GM23338 (cell line): Measurements from ENCODE around the gene ARHGEF9. TPM values are rescaled to one million over a fixed set of nuclear protein-coding genes. Genes with fewer than 3 reads are reported as not detected.
"Not testable (repeated sequence)": the region's sequence is repeated elsewhere in the genome, so short reads cannot be mapped to it uniquely, and the experiment has no call there.

Experiments
- ATAC-seq: fragments of 200-7000 bp; cut with Tn5 transposase; 3 replicates; pipeline ENCODE4 v1.9.1; 2020
- DNase-seq: peaks from one replicate; pipeline ENCODE4 v3.0.0-alpha.2; 2015; ENCODE audit warnings: low spot score
- H2AFZ ChIP-seq: fragments of 200-600 bp; sonication (generic); 2 replicates; pipeline ENCODE4 v1.8.0; 2016; ENCODE audit warnings: antibody characterized with exemption, mild to moderate bottlenecking, moderate library complexity
- H3F3A ChIP-seq: fragments of 200-600 bp; sonication (generic); replicated peaks from 2 replicates; pipeline ENCODE4 v1.8.0; 2017; ENCODE audit warnings: antibody characterized with exemption, mixed run types, low read depth
- H3K27ac ChIP-seq: fragments of 200-600 bp; sonication (generic); 2 replicates; pipeline ENCODE4 v1.6.1; 2016; ENCODE audit warnings: low read depth
- H3K27me3 ChIP-seq: fragments of 200-600 bp; sonication (generic); 2 replicates; pipeline ENCODE4 v1.8.0; 2016; ENCODE audit warnings: mild to moderate bottlenecking, mixed run types, moderate library complexity; ENCODE audit not compliant: insufficient read depth
- H3K36me3 ChIP-seq: fragments of 200-600 bp; sonication (generic); 2 replicates; pipeline ENCODE4 v1.8.0; 2016; ENCODE audit warnings: mild to moderate bottlenecking; ENCODE audit not compliant: insufficient read depth
- H3K4me1 ChIP-seq: fragments of 200-600 bp; sonication (generic); 2 replicates; pipeline ENCODE4 v1.8.0; 2016; ENCODE audit warnings: mild to moderate bottlenecking, moderate library complexity; ENCODE audit not compliant: insufficient read depth
- H3K4me2 ChIP-seq: fragments of 200-600 bp; sonication (generic); 2 replicates; pipeline ENCODE4 v1.7.1; 2017; ENCODE audit warnings: mixed run types
- H3K4me3 ChIP-seq: fragments of 200-600 bp; sonication (generic); 2 replicates; pipeline ENCODE4 v1.6.1; 2016; ENCODE audit warnings: mixed run types
- H3K79me2 ChIP-seq: fragments of 200-600 bp; sonication (generic); replicated peaks from 2 replicates; pipeline ENCODE4 v1.8.0; 2017; ENCODE audit warnings: mild to moderate bottlenecking; ENCODE audit not compliant: insufficient read depth
- H3K9me2 ChIP-seq: fragments of 200-600 bp; sonication (generic); 2 replicates; pipeline ENCODE4 v1.8.0; 2017; ENCODE audit not compliant: insufficient read depth
- H4K20me1 ChIP-seq: fragments of 200-600 bp; sonication (generic); replicated peaks from 2 replicates; pipeline ENCODE4 v1.8.0; 2017; ENCODE audit warnings: mild to moderate bottlenecking; ENCODE audit not compliant: insufficient read depth
- H3K27ac Mint-ChIP-seq: 2 replicates; pipeline ENCODE4 v1.8.0; 2020; ENCODE audit warnings: inconsistent platforms, mild to moderate bottlenecking, moderate library complexity, mixed read lengths
- H3K27me3 Mint-ChIP-seq: 3 replicates; pipeline ENCODE4 v1.8.0; 2022; ENCODE audit warnings: low read depth, mild to moderate bottlenecking, moderate library complexity, mixed read lengths, inconsistent platforms; ENCODE audit not compliant: insufficient read depth, poor library complexity
- H3K36me3 Mint-ChIP-seq: 3 replicates; pipeline ENCODE4 v1.8.0; 2021; ENCODE audit warnings: low read depth, mild to moderate bottlenecking, inconsistent platforms, moderate library complexity, mixed read lengths
- H3K4me1 Mint-ChIP-seq: 3 replicates; pipeline ENCODE4 v1.8.0; 2020; ENCODE audit warnings: mild to moderate bottlenecking, inconsistent platforms, mixed read lengths
- H3K4me3 Mint-ChIP-seq: 3 replicates; pipeline ENCODE4 v1.8.0; 2021; ENCODE audit warnings: moderate library complexity, mild to moderate bottlenecking, inconsistent platforms, mixed read lengths
- H3K9me3 Mint-ChIP-seq: 3 replicates; pipeline ENCODE4 v1.8.0; 2020; ENCODE audit warnings: moderate library complexity, mild to moderate bottlenecking, inconsistent platforms, mixed read lengths
- CREB1 ChIP-seq: fragments of 250-450 bp; sonication (Bioruptor Pico); IDR thresholded peaks from 2 replicates; pipeline ENCODE4 v1.5.0; 2020; ENCODE audit warnings: low read depth, mild to moderate bottlenecking, moderate library complexity
- CTCF ChIP-seq, 2 experiments: fragments of 200-600 bp in 1 of 2; sonication (generic) in 1 of 2; conservative IDR thresholded peaks; 2 replicates each; pipeline versions ENCODE4 v1.5.1 to v1.6.1; 2016 to 2017; ENCODE audit warnings: antibody characterized with exemption in 2 of 2, low read depth in 2 of 2, mild to moderate bottlenecking in 2 of 2, moderate library complexity in 1 of 2
- ETS1 ChIP-seq: IDR thresholded peaks from 2 replicates; pipeline ENCODE4 v1.6.1; 2016; ENCODE audit warnings: antibody characterized with exemption
- EZH2phosphoT487 ChIP-seq: fragments of 200-600 bp; sonication (generic); IDR thresholded peaks from one replicate; pipeline ENCODE4 v1.8.1; 2018; ENCODE audit warnings: antibody characterized with exemption; ENCODE audit not compliant: unreplicated experiment
- JUNB ChIP-seq: IDR thresholded peaks from one replicate; pipeline ENCODE4 v1.6.1; 2016; ENCODE audit warnings: antibody characterized with exemption; ENCODE audit not compliant: unreplicated experiment
- NANOG ChIP-seq: IDR thresholded peaks from 2 replicates; pipeline ENCODE4 v1.6.1; 2016; ENCODE audit warnings: antibody characterized with exemption, borderline replicate concordance
- STAT1 ChIP-seq: IDR thresholded peaks from one replicate; pipeline ENCODE4 v1.6.1; 2016; ENCODE audit warnings: antibody characterized with exemption; ENCODE audit not compliant: unreplicated experiment
- ZNF114 ChIP-seq: fragments of 250-450 bp; sonication (Bioruptor Pico); IDR thresholded peaks from 2 replicates; pipeline ENCODE4 v1.5.0; 2020; ENCODE audit warnings: mild to moderate bottlenecking, moderate library complexity
- ZNF331 ChIP-seq: fragments of 250-450 bp; sonication (Bioruptor Pico); IDR thresholded peaks from 2 replicates; pipeline ENCODE4 v1.5.0; 2020; ENCODE audit warnings: low read depth, mild to moderate bottlenecking, moderate library complexity
- polyA plus RNA-seq: library from polyadenylated mRNA; unstranded; fragments of >200 nt; fragmentation: Nextera tagmentation; extraction: Ambion mirVana; gene quantifications from 2 replicates; pipeline ENCODE4 v1.2.1, GENCODE V29; 2016
- total RNA-seq: library from RNA; depleted of rRNA; stranded (reverse); fragments of >200 nt; shearing (Covaris generic); gene quantifications from 2 replicates; pipeline ENCODE4 v1.2.3, GENCODE V29; 2014

ARHGEF9 gene
- total and polyA plus RNA-seq, 2 experiments from 2014 or later, result 23.1 to 35.9 TPM

- not testable (repeated sequence) for H3K27ac ChIP-seq, H3K27me3 ChIP-seq, H3K27ac Mint-ChIP-seq, H3K79me2 ChIP-seq, H3K4me3 Mint-ChIP-seq, H3K27me3 Mint-ChIP-seq, H3K4me2 ChIP-seq, H3K4me3 ChIP-seq, H3K4me1 ChIP-seq, H3K9me3 Mint-ChIP-seq, H3K9me2 ChIP-seq, H3K36me3 ChIP-seq, H4K20me1 ChIP-seq, DNase-seq, H3F3A ChIP-seq, H3K4me1 Mint-ChIP-seq, ATAC-seq, H2AFZ ChIP-seq
- peaks cover 37% of the 10 kb centered on the region; the same call in 2 of the 3 replicates for H3K36me3 Mint-ChIP-seq
Observed at GRCh38 chrX:63645748-63646147, 139.3 kb downstream of the ARHGEF9 start.

- H3K27me3 Mint-ChIP-seq, result peaks cover 2% of the 10 kb centered on the region
- no peak for DNase-seq
- H2AFZ ChIP-seq, result no peak overlapping the region
- no peaks in the 10 kb centered on the region for H3K27me3 ChIP-seq
- H3K9me2 ChIP-seq, result no peaks in the 10 kb centered on the region
- H3K4me1 Mint-ChIP-seq, result no peaks in the 10 kb centered on the region
- no peak for ATAC-seq
- peaks cover 78% of the 10 kb centered on the region for H3K36me3 Mint-ChIP-seq
- peaks cover 20% of the 10 kb centered on the region for H3K9me3 Mint-ChIP-seq
- no peak overlapping the region for H3K4me2 ChIP-seq
- H3K4me3 ChIP-seq, result no peak overlapping the region
- no peaks in the 10 kb centered on the region for H4K20me1 ChIP-seq
- no peak overlapping the region for H3K27ac Mint-ChIP-seq
- TF ChIP-seq ZNF114 (no peak), ETS1 (no peak), NANOG (no peak), STAT1 (no peak), CREB1 (CRISPR knock-in tag) (no peak), EZH2phosphoT487 (no peak), ZNF331 (CRISPR knock-in tag) (no peak), JUNB (no peak)
- H3F3A ChIP-seq, result no peaks in the 10 kb centered on the region
- no peak overlapping the region for H3K4me3 Mint-ChIP-seq
- no peaks in the 10 kb centered on the region for H3K36me3 ChIP-seq
- no peaks in the 10 kb centered on the region for H3K4me1 ChIP-seq
- no peak overlapping the region for H3K27ac ChIP-seq
- no peaks in the 10 kb centered on the region for H3K79me2 ChIP-seq
Observed at GRCh38 chrX:63635750-63636149, 149.3 kb downstream of the ARHGEF9 start.

- TF ChIP-seq CTCF (conservative IDR thresholded peaks at IDR 0.05; ENCODE audit: low read depth in 2 of 2), result no peak
- TF ChIP-seq EZH2phosphoT487, result no peak
- no peak for TF ChIP-seq ETS1
- no peak for TF ChIP-seq ZNF114
- no peaks in the 10 kb centered on the region for H4K20me1 ChIP-seq
- Mint-ChIP-seq H3K27me3 (no peaks in the 10 kb centered on the region), H3K27ac (no peak overlapping the region), H3K9me3 (no peaks in the 10 kb centered on the region; the same call in 2 of the 3 replicates), H3K4me3 (no peak overlapping the region), H3K36me3 (no peaks in the 10 kb centered on the region), H3K4me1 (no peaks in the 10 kb centered on the region)
- no peak overlapping the region for H3K27ac ChIP-seq
- no peaks in the 10 kb centered on the region for H3F3A ChIP-seq
- no peak overlapping the region for H3K4me2 ChIP-seq
- no peak for ATAC-seq
- H3K4me1 ChIP-seq, result no peaks in the 10 kb centered on the region
- no peak overlapping the region for H3K4me3 ChIP-seq
- H3K27me3 ChIP-seq, result no peaks in the 10 kb centered on the region
- H2AFZ ChIP-seq, result no peak overlapping the region
- no peak for DNase-seq
- no peaks in the 10 kb centered on the region for H3K9me2 ChIP-seq
- no peaks in the 10 kb centered on the region for H3K36me3 ChIP-seq
- H3K79me2 ChIP-seq, result no peaks in the 10 kb centered on the region
Observed at GRCh38 chrX:63613531-63614028, 171.4 kb downstream of the ARHGEF9 start.
